ENCODE results near the gene PTPRJ.

DNA sequence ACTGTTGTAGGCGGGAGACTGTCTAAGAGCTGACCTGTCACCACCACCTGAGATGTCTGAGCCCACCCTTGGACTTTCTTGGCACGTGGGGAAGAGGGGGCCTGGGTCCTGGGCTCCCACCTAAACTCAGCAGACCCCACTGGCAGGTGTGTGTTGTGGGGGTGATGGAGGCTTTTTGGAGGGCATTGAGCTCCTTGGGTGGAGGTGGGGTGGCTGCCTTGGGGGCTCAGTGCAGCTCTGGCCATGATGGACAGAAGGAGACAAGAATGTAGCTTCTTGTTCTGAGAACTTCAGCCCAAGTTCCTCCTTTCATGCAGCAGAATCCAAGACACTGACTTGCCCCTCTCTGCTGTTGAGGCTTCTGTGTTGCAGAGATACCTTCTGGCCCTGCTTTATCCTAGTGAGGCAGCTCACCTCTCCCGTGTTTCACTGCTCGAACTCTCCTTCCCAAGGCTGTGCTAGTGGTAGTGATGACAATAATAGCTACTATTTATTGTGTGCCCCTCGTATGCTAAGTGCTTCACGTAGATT is 119.6 kb downstream of the PTPRJ start:
- TF ChIP-seq, protein P1, sequence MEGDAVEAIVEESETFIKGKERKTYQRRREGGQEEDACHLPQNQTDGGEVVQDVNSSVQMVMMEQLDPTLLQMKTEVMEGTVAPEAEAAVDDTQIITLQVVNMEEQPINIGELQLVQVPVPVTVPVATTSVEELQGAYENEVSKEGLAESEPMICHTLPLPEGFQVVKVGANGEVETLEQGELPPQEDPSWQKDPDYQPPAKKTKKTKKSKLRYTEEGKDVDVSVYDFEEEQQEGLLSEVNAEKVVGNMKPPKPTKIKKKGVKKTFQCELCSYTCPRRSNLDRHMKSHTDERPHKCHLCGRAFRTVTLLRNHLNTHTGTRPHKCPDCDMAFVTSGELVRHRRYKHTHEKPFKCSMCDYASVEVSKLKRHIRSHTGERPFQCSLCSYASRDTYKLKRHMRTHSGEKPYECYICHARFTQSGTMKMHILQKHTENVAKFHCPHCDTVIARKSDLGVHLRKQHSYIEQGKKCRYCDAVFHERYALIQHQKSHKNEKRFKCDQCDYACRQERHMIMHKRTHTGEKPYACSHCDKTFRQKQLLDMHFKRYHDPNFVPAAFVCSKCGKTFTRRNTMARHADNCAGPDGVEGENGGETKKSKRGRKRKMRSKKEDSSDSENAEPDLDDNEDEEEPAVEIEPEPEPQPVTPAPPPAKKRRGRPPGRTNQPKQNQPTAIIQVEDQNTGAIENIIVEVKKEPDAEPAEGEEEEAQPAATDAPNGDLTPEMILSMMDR (IDR thresholded peaks at IDR 0.05 in 2 of 3, conservative IDR thresholded peaks at IDR 0.05 in 1 of 3; ENCODE audit: insufficient read depth in 2 of 3, low read depth in 1 of 3, low read length in 3 of 3) = no peak
- TF ChIP-seq ATF1 (CRISPR knock-in tag; IDR thresholded peaks at IDR 0.05) (no peak), ATF1 (tag; IDR thresholded peaks at IDR 0.05) (no peak), POLR2A (conservative IDR thresholded peaks at IDR 0.05) (no peak), MYNN (IDR thresholded peaks at IDR 0.05) (no peak), MYNN (CRISPR knock-in tag; IDR thresholded peaks at IDR 0.05) (no peak), EP300 (IDR thresholded peaks at IDR 0.05; ENCODE audit: low read length) (no peak), PCBP1 (IDR thresholded peaks at IDR 0.05; ENCODE audit: low read depth, low read length, poor library complexity, severe bottlenecking) (no peak), RBM22 (IDR thresholded peaks at IDR 0.05; ENCODE audit: low read depth, low read length, poor library complexity, severe bottlenecking) (no peak), MAFK (IDR thresholded peaks at IDR 0.05; ENCODE audit: low read length) (no peak)

Data from K562 (cell line).